HG02678 (cell line): ENCODE measurements around the gene CNGA3.

Source experiments
- ATAC-seq: cut with Tn5 transposase; IDR thresholded peaks from one replicate; pipeline ENCODE4 v1.9.1; 2021; ENCODE audit warnings: mild to moderate bottlenecking, moderate library complexity; ENCODE audit not compliant: unreplicated experiment

The CNGA3 gene

DNA sequence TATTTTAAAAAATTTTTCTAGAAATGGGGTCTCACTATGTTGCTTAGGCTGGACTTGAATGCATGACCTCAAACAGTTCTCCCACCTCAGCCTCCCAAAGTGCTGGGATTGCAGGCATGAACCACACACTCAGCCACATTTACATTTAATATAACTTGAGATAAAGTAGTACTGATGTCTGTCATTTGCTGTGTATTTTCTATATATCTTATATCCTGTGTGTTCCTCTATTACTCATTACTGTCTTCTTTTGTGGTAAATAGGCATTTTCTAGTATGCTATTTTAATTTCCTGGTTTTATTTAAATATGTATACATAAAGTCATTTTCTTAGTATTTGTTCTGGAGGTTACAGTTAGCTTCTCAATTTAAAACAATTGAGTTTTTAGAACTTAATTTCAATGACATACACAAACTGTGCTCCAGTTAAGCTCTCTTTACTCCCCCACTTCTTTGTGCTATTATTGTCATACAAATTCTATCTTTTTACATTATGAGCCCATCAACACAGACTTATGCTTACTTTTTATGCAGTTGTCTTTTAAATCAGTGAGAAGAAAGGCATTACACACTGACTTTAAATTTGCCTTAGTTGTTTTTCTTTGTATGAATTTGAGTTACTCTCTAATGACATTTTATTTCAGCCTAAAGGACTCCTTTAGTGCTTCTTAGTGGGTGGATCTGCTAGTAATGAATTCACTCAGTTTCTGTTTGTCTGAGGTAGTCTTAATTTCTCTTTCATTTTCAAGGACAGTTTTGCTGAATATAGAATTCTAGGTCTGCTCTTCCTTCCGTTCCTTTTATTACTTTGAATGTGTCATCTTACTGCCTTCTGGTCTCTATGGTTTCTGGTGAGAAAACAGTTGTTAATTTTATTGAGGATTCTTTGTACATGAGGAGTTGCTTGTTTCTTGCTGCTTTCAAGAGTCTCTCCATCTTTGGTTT, 92.2 kb downstream of the CNGA3 start:
- ATAC-seq: peak; percentile 80

DNA sequence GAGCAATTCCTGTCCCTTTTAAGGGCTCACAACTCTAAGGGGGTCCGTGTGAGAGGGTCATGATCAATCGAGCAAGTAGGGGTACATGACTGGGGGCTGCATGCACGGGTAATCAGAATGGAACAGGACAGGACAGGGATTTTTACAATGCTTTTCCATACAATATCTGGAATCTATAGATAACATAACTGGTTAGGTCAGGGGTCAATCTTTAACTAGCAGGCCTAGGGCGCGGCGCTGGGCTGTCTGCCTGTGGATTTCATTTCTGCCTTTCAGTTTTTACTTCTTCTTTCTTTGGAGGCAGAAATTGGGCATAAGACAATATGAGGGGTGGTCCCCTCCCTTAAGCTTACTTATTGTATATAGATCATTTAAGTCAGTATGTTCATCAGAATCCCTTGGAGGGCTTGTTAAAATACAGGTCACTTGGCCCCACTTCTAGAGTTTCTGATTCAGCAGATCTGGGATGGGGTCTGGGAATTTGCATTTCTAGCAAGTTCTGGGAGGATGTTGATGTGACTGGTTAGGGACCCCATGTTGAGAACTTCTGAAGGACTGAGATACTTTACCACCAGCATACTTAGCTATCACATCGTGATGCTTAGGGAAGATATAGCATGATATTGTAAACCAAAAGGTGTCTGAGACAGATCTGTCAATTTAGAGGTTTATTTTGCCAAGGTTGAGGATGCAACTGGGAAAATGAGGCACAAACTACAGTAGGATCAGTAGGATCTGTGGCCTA, 95.6 kb downstream of the CNGA3 start:
- no peak for ATAC-seq

DNA sequence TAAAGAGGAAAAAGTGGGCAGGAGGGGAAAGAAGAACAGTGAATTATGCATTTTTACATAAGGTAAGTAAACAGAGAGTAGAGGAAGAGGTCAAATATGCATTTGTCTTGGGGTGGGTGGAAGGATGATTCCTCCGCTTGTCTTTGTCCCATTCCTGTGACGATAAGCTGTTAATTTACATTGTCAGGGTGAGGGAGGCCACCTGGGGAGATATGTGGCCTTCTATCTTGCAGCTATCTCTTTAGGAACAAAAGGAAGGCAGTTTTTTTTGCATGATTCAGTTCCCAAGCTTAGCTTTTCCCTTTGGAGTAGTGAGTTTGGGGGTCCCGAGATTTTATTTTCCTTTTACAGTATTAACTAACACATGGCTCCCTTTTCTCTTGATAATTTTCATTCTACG, 96.2 kb downstream of the CNGA3 start:
- no peak for ATAC-seq

DNA sequence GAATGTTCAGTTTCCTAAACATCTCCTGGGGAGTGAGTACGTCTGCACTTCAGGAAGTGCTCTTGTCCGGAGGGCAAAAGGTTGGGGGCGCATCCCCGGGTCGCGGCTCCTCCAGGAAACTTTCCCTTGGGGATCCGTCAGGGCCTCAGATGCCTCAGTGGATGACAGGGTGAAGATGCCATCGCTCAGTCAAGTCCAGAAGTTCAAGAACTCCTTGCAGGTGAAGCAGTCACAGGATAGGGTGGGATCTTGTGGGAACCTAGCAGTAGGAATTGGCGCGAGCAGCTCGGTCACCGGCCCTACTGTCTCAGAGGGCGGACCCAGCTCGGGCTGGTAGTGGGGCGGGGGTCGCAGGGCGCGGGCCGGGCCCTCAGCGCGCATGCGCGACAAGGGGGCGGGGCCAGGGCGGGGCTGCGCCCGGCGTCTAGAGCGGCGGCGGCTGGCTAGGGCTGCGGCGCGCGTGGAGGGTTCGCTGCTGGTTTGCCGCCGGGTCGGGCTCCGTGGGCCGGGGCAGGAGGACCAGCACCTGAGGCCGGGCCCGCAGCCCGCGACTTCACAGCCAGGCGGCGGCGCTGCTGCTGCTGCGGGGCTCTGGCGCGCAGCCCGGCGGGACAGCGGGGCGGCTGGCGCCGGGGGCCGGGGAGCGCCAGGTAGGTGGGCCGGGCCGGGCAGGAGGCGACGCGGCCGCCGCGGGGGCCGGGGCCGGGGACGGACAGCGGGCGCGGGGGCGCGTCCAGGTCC, 98.3 kb downstream of the CNGA3 start, which contains the start of gene INPP4A:
Gene INPP4A, plus strand, starts transcription at position 423 of the 741 bp plus-strand sequence. CDS start 75,191 bp downstream, outside the sequence.
- peak; percentile 84 for ATAC-seq

DNA sequence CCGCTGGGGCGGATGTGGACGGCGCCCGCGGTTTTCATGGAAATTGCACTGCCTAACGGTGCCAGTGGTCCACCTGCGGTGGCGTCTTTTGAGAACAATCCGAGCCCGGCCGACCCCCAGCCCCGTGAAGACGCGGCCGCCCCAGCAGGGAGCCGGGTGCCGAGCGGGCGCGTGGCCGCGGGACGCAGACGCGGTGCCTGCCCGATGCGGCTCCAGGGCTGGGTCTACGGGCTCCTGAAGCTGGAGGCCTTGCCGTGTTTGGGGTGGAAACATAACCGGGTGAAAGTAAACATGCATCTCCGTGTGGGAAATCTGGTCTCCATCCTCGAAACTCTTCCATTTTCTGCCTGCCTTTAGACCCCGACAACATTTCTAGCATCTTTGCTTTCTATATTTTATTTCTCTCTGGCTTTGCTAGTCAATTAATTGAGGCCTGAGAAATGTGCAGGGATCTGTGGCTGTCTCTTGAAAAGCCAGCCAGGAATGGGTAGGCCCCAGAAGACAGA, 99.0 kb downstream of the CNGA3 start:
- ATAC-seq: peak; percentile 30

DNA sequence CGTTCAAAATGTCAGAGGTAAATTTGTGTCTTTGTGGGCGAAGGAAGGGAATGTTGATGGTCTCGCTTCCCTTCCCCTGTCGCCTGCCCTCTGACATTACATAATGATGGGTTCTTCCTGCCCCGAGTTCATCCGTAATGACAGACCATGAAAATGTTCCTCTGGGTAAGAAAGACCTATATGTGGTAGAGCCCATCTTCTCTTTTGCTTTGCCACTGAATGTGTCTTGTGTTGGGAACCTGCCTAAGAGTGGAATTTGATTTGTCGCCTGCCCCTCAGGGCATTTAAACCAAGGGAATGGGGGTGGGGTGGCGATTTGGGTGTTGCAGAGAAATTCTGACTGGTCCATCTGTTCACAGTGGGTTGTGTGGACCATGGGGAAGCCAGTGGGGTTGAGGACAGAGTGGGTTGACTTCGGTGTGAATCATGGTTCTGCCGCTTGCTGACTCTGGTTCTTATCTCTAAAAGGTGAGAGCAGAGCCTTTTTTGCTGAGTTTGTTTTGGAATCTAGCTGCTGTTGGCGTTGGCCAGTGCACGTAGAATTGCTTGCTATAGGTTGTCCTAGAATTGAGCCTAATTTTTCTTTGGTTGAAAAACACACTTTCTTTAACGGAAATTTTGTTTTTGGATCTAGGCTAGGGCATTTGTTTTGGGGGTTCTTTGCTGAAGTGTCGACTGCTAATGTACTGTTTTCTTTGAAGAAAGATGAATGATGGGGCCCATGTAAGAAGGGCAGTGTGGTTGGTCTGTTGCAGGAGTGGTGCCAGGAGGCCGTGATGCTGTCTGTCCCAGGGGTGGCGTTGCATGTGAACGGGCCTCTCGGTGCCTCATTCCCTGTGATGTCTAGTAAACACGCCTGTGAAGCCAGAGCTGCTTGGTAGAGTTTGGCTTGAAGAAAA, 99.7 kb downstream of the CNGA3 start:
- ATAC-seq: no peak

DNA sequence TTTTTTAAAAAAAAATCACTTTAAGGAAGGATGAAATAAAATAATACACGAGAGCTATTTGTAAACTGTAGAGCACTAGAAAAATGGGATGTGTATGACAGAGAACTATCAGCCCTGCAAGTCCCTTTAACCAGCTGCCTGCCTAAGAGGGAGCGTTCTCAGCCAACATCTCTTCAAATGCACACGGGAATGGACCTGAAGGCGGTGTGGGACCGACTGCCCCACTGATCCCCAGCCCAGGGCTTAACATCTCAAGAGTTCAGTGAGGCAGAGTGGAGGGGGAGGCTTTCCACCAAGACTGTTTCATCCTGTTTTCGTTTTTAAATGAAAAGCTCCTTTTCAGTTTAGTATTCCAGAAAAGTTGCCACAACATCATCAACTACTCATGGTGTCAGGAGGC, 100.6 kb downstream of the CNGA3 start:
- ATAC-seq: no peak
